H1 (cell line): ENCODE data around the gene PAQR8. TPM values are rescaled to one million over a fixed set of nuclear protein-coding genes. Genes with fewer than 3 reads are reported as not detected.

ENCODE experiments used
- CTCF ChIA-PET: fragments of 300-600 bp; sonication (Branson Sonifier 250); formaldehyde crosslinking; loops from one replicate; lab custom pipeline; 2021; ENCODE audit not compliant: partially characterized antibody; lab: Charles Lee
- POLR2A ChIA-PET: fragments of 300-600 bp; sonication (Branson Sonifier 250); formaldehyde crosslinking; loops from one replicate; lab custom pipeline; 2021; ENCODE audit warnings: inconsistent platforms; ENCODE audit not compliant: partially characterized antibody; lab: Charles Lee
- DNase-seq, 2 experiments: peaks; one replicate each; pipeline versions ENCODE4 v3.0.0 to v3.0.0-alpha.2; 2010 to 2022; ENCODE audit warnings: low spot score in 2 of 2, low read depth in 1 of 2, mixed read lengths in 1 of 2
- FAIRE-seq: peaks from 2 replicates; lab custom pipeline; 2011; peaks lifted over from hg19 to GRCh38; lab: Jason Lieb, UNC
- H2AFZ ChIP-seq: 2 replicates; pipeline ENCODE4 v1.8.1; 2012; ENCODE audit warnings: low read length, inconsistent platforms
- H2AK5ac ChIP-seq: 2 replicates; pipeline ENCODE4 v1.6.1; 2013; ENCODE audit warnings: low read depth, low read length
- H2BK120ac ChIP-seq: replicated peaks from 2 replicates; pipeline ENCODE3; 2013; ENCODE audit warnings: low read depth, low read length, inconsistent platforms
- H2BK12ac ChIP-seq: 2 replicates; pipeline ENCODE4 v1.6.1; 2013; ENCODE audit warnings: low read depth, low read length
- H2BK15ac ChIP-seq: 2 replicates; pipeline ENCODE4 v1.6.1; 2013; ENCODE audit warnings: low read length
- H2BK20ac ChIP-seq: 2 replicates; pipeline ENCODE4 v1.6.1; 2013; ENCODE audit warnings: low read length
- H2BK5ac ChIP-seq: 2 replicates; pipeline ENCODE4 v1.6.1; 2013; ENCODE audit warnings: low read depth, low read length
- H3K14ac ChIP-seq: 2 replicates; pipeline ENCODE4 v1.6.1; 2013; ENCODE audit warnings: inconsistent platforms; ENCODE audit not compliant: insufficient read length
- H3K18ac ChIP-seq: 2 replicates; pipeline ENCODE4 v1.6.1; 2013; ENCODE audit warnings: low read length; ENCODE audit errors: extremely low read depth
- H3K23ac ChIP-seq: 2 replicates; pipeline ENCODE4 v1.6.1; 2013; ENCODE audit warnings: inconsistent platforms; ENCODE audit not compliant: insufficient read length
- H3K23me2 ChIP-seq: 2 replicates; pipeline ENCODE4 v1.6.1; 2013; ENCODE audit warnings: low read depth, low read length
- H3K27ac ChIP-seq: 2 replicates; pipeline ENCODE4 v1.6.1; 2011; ENCODE audit warnings: low read depth, low read length, inconsistent platforms
- H3K27me3 ChIP-seq, 4 experiments: replicated peaks in 1 of 4; 1 replicate in 1 of 4; 2 replicates in 3 of 4; pipeline versions ENCODE4 v1.6.1 to v1.8.1; 2011 to 2013; ENCODE audit warnings: low read length in 3 of 4, mild to moderate bottlenecking in 3 of 4, inconsistent platforms in 2 of 4, mixed read lengths in 2 of 4, moderate library complexity in 1 of 4; ENCODE audit not compliant: control insufficient read depth in 3 of 4, insufficient read depth in 3 of 4; ENCODE audit errors: extremely low read depth in 1 of 4
- H3K36me3 ChIP-seq, 4 experiments: 2 replicates each; pipeline versions ENCODE4 v1.6.1 to v1.8.1; 2011 to 2013; ENCODE audit warnings: mild to moderate bottlenecking in 4 of 4, low read length in 3 of 4, moderate library complexity in 2 of 4, control low read depth in 1 of 4, inconsistent platforms in 1 of 4; ENCODE audit not compliant: insufficient read depth in 4 of 4, control insufficient read depth in 2 of 4
- H3K4ac ChIP-seq: replicated peaks from 2 replicates; pipeline ENCODE3; 2013; ENCODE audit warnings: low read length, low read depth, mixed read lengths, inconsistent platforms; ENCODE audit not compliant: insufficient read length
- H3K4me1 ChIP-seq, 4 experiments: replicated peaks in 1 of 4; 1 replicate in 1 of 4; 2 replicates in 3 of 4; pipeline versions ENCODE4 v1.6.1 to v1.8.1; 2011 to 2013; ENCODE audit warnings: low read length in 3 of 4, inconsistent platforms in 2 of 4, mixed read lengths in 1 of 4; ENCODE audit not compliant: insufficient read depth in 4 of 4, control insufficient read depth in 3 of 4
- H3K4me2 ChIP-seq, 2 experiments: 2 replicates each; pipeline versions ENCODE4 v1.6.1 to v1.8.1; 2011 to 2013; ENCODE audit warnings: low read depth in 2 of 2, low read length in 2 of 2, control low read depth in 1 of 2, inconsistent platforms in 1 of 2, mild to moderate bottlenecking in 1 of 2; ENCODE audit not compliant: insufficient read depth in 1 of 2
- H3K4me3 ChIP-seq, 4 experiments: fragments of 200-600, 300-600 bp in 1 of 4; sonication (generic), shearing (Covaris generic), sonication (Bioruptor Twin) in 1 of 4; 2 replicates each; pipeline versions ENCODE4 v1.5.1 to v1.8.1; 2011 to 2016; ENCODE audit warnings: low read length in 4 of 4, low read depth in 3 of 4, control low read depth in 2 of 4, inconsistent platforms in 2 of 4, mild to moderate bottlenecking in 2 of 4, mixed read lengths in 1 of 4, moderate library complexity in 1 of 4; ENCODE audit not compliant: insufficient read depth in 2 of 4; ENCODE audit errors: extremely low read depth in 1 of 4
- H3K56ac ChIP-seq: replicated peaks from 2 replicates; pipeline ENCODE3; 2013; ENCODE audit warnings: low read depth, mild to moderate bottlenecking, mixed read lengths, low read length, inconsistent platforms; ENCODE audit not compliant: insufficient read length
- H3K79me1 ChIP-seq: 2 replicates; pipeline ENCODE4 v1.6.1; 2013; ENCODE audit warnings: low read depth, low read length, control low read depth
- H3K79me2 ChIP-seq, 2 experiments: 2 replicates each; pipeline versions ENCODE4 v1.6.1 to v1.8.1; 2012 to 2013; ENCODE audit warnings: low read length in 2 of 2, mild to moderate bottlenecking in 2 of 2, inconsistent platforms in 1 of 2; ENCODE audit not compliant: insufficient read depth in 2 of 2, control insufficient read depth in 1 of 2
- H3K9ac ChIP-seq, 4 experiments: replicated peaks in 1 of 4; 1 replicate in 1 of 4; 2 replicates in 3 of 4; pipeline versions ENCODE4 v1.6.1 to v1.8.1; 2011 to 2013; ENCODE audit warnings: low read depth in 3 of 4, low read length in 3 of 4, control low read depth in 2 of 4, mild to moderate bottlenecking in 2 of 4, moderate library complexity in 2 of 4, inconsistent platforms in 1 of 4; ENCODE audit errors: extremely low read depth in 1 of 4
- H3K9me3 ChIP-seq, 2 experiments: 2 replicates each; pipeline versions ENCODE4 v1.6.1 to v1.8.1; 2012 to 2013; ENCODE audit warnings: mild to moderate bottlenecking in 2 of 2, moderate library complexity in 2 of 2, control low read depth in 1 of 2, inconsistent platforms in 1 of 2, low read depth in 1 of 2, low read length in 1 of 2, mixed read lengths in 1 of 2; ENCODE audit not compliant: insufficient read depth in 2 of 2
- H4K20me1 ChIP-seq, 2 experiments: replicated peaks in 1 of 2; 2 replicates each; pipeline versions ENCODE3 to v1.8.1; 2011 to 2013; ENCODE audit warnings: inconsistent platforms in 2 of 2, low read length in 2 of 2, mild to moderate bottlenecking in 1 of 2; ENCODE audit not compliant: insufficient read depth in 2 of 2, control insufficient read depth in 1 of 2
- H4K5ac ChIP-seq: 2 replicates; pipeline ENCODE4 v1.6.1; 2013; ENCODE audit warnings: low read length, low read depth, mixed read lengths, inconsistent platforms; ENCODE audit not compliant: insufficient read length
- H4K8ac ChIP-seq: 2 replicates; pipeline ENCODE4 v1.8.0; 2013; ENCODE audit warnings: mild to moderate bottlenecking, moderate library complexity, low read length, inconsistent platforms; ENCODE audit not compliant: insufficient read depth; ENCODE audit errors: extremely low read depth
- H4K91ac ChIP-seq: replicated peaks from 2 replicates; pipeline ENCODE3; 2013; ENCODE audit warnings: low read length, mixed read lengths, inconsistent platforms; ENCODE audit not compliant: insufficient read length
- HDAC2 ChIP-seq, 2 experiments: fragments of 300-600 bp in 1 of 2; sonication (generic) in 1 of 2; IDR thresholded peaks; 2 replicates each; pipeline ENCODE4 v1.6.1; 2011 to 2012; ENCODE audit warnings: low read depth in 2 of 2, low read length in 2 of 2, mild to moderate bottlenecking in 2 of 2, moderate library complexity in 2 of 2, borderline replicate concordance in 1 of 2, inconsistent platforms in 1 of 2
- WGBS, 2 experiments: shearing (Covaris generic) in 1 of 2; methylation state at CpG; one replicate each; pipeline versions ENCODE4 v1.1.6 to v1.1.7; 2013 to 2015; ENCODE audit warnings: low lambda C conversion rate in 2 of 2, mixed read lengths in 2 of 2, inconsistent platforms in 1 of 2, low coverage in 1 of 2, missing lambda C conversion rate in 1 of 2; ENCODE audit not compliant: insufficient replicate concordance in 2 of 2, insufficient coverage in 1 of 2, insufficient read length in 1 of 2; ENCODE audit errors: extremely low coverage in 1 of 2, missing lambda C conversion rate in 1 of 2; 5-methylcytosine and 5-hydroxymethylcytosine counted together
- polyA plus RNA-seq, 7 experiments: library from polyadenylated mRNA; depleted of rRNA in 3 of 7; stranded (reverse) in 5 of 7; unstranded in 2 of 7; fragments of >200 nt in 5 of 7; fragments of 200-250 nt in 2 of 7; gene quantifications; 1 replicate in 5 of 7; 2 replicates in 1 of 7; 4 replicates in 1 of 7; pipeline versions ENCODE4 v1.2.1 to v1.2.3, GENCODE V29; 2011 to 2013; ENCODE audit warnings: missing spikeins in 2 of 7, mixed read lengths in 2 of 7
- total RNA-seq: library from RNA; stranded (reverse); fragmentation: NEBNext Ultra II Directional; extraction: Animal tissue kit (Norgen Biotek cat#: 25700); gene quantifications from 2 replicates; pipeline ENCODE4 v1.2.1, GENCODE V29; 2021
- TF ChIP-seq, protein P1 (sequence below), 3 experiments: IDR thresholded peaks; 1 replicate in 2 of 3; 2 replicates in 1 of 3; pipeline versions ENCODE4 v1.5.1 to v1.6.1; 2011; ENCODE audit warnings: low read length in 3 of 3, mild to moderate bottlenecking in 3 of 3, inconsistent platforms in 2 of 3, low read depth in 1 of 3, moderate library complexity in 1 of 3; ENCODE audit not compliant: insufficient read depth in 1 of 3; ENCODE audit errors: control extremely low read depth in 1 of 3

Gene PAQR8
- total and polyA plus RNA-seq, 2 of the 8 experiments (the other 6 are each of a cell fraction or from before 2014, with no cell fraction given): 7.6 to 9.6 TPM

DNA sequence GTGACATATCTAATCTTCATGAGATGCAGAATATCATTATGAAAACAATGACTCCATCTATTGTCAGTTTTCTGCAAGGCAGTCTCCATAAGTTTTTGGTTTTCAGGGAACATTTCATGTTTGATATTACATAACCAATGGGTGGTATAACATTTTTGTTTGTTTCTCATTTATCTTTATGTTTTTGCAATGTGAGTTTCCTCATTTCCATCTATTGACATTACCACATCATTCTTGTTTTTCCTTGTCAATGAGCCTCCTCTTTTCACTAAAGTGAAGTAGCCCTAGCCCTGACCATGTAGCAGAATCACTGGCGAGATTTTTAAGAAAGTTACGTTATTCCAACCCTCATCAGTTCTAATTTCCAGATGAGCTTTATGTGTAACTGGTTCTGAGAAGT is 62.6 kb downstream of the PAQR8 start:
- no peak overlapping the region for H3K18ac ChIP-seq
- no peak overlapping the region for H4K5ac ChIP-seq
- no peak overlapping the region for H3K23ac ChIP-seq
- H2AFZ ChIP-seq: no peak overlapping the region
- no peaks in the 10 kb centered on the region for H3K9me3 ChIP-seq
- DNase-seq (no peak), FAIRE-seq (no peak)
- no peak overlapping the region for H2BK5ac ChIP-seq
- no peaks in the 10 kb centered on the region for H3K36me3 ChIP-seq
- no peaks in the 10 kb centered on the region for H3K27me3 ChIP-seq
- no peak overlapping the region for H3K4ac ChIP-seq
- CTCF ChIA-PET: interaction anchor here (0.8 to 1.7 kb wide), 5 partner anchors 9 to 151 kb away, joined by 3 to 5 read pairs (median 3); no protein-coding TSS in a partner anchor
- no peak overlapping the region for H4K8ac ChIP-seq
- H4K20me1 ChIP-seq: no peaks in the 10 kb centered on the region
- no peak overlapping the region for H2AK5ac ChIP-seq
- no peak overlapping the region for H2BK120ac ChIP-seq
- no peak overlapping the region for H3K56ac ChIP-seq
- H4K91ac ChIP-seq: no peak overlapping the region
- no peaks in the 10 kb centered on the region for H3K4me1 ChIP-seq
- no peak overlapping the region for H3K14ac ChIP-seq
- H2BK15ac ChIP-seq: no peak overlapping the region
- H2BK12ac ChIP-seq: no peak overlapping the region
- peaks cover 9% of the 10 kb centered on the region for H3K23me2 ChIP-seq
- no peak overlapping the region for H3K4me2 ChIP-seq
- H3K79me1 ChIP-seq: no peaks in the 10 kb centered on the region
- H3K4me3 ChIP-seq: no peak overlapping the region
- WGBS, 2 experiments: 89% methylated on average over 2 of the region's 2 CpGs; no CpG with 5 or more reads in 1 of the 2 experiments
- no peak overlapping the region for H3K9ac ChIP-seq
- H3K27ac ChIP-seq: no peak overlapping the region
- POLR2A ChIA-PET: no interaction called here
- TF ChIP-seq HDAC2 (IDR thresholded peaks at IDR 0.05; ENCODE audit: borderline replicate concordance in 1 of 2, low read depth in 2 of 2, low read length in 2 of 2): no peak
- TF ChIP-seq, protein P1, sequence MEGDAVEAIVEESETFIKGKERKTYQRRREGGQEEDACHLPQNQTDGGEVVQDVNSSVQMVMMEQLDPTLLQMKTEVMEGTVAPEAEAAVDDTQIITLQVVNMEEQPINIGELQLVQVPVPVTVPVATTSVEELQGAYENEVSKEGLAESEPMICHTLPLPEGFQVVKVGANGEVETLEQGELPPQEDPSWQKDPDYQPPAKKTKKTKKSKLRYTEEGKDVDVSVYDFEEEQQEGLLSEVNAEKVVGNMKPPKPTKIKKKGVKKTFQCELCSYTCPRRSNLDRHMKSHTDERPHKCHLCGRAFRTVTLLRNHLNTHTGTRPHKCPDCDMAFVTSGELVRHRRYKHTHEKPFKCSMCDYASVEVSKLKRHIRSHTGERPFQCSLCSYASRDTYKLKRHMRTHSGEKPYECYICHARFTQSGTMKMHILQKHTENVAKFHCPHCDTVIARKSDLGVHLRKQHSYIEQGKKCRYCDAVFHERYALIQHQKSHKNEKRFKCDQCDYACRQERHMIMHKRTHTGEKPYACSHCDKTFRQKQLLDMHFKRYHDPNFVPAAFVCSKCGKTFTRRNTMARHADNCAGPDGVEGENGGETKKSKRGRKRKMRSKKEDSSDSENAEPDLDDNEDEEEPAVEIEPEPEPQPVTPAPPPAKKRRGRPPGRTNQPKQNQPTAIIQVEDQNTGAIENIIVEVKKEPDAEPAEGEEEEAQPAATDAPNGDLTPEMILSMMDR (IDR thresholded peaks at IDR 0.05; ENCODE audit: control extremely low read depth in 1 of 3, insufficient read depth in 1 of 3, low read depth in 1 of 3, low read length in 3 of 3): no peak
- TF ChIP-seq, all 59 proteins: peak for 0
- Histone ChIP-seq H3K79me2 (no peaks in the 10 kb centered on the region), H2BK20ac (no peak overlapping the region)
